ENCODE results near the gene OTULIN. TPM values are rescaled to one million over a fixed set of nuclear protein-coding genes. Genes with fewer than 3 reads are reported as not detected.

Gene OTULIN
- total and polyA plus RNA-seq, 2 of the 8 experiments (the other 6 are each of a cell fraction or from before 2014, with no cell fraction given), result 5.2 to 34.8 TPM

DNA sequence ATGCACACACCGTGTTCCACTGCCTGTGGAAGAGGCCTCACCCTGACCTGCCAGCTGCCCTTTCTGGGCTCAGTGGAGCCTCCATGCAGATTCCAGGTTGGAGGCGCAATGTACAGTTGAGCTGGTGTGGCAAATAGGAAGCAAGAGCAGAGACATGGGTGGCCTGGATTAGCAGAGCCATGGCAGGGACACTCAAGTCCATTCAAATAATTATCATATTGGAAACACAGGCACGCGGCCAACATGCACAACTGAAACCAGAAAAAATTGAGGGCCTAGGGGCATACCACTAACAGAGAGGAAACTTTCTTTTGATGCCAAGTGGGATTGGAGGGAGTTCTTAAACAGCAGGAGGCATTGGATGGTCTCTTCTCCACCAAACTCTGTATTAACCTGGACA, 47.1 kb upstream of the OTULIN start (continued):
- TF ChIP-seq RXRA (IDR thresholded peaks at IDR 0.05; ENCODE audit: insufficient read depth, low read depth, low read length) (no peak), CHD7 (IDR thresholded peaks at IDR 0.05; ENCODE audit: insufficient replicate concordance, low read length) (no peak), CBX5 (IDR thresholded peaks at IDR 0.05; ENCODE audit: low read depth, low read length) (no peak), CEBPB (IDR thresholded peaks at IDR 0.05; ENCODE audit: low read depth, low read length) (no peak), SIRT6 (IDR thresholded peaks at IDR 0.05; ENCODE audit: low read length) (no peak), TEAD4 (IDR thresholded peaks at IDR 0.05; ENCODE audit: low read depth, low read length) (no peak), TAF7 (optimal IDR thresholded peaks at IDR 0.05; ENCODE audit: borderline replicate concordance, low read depth, low read length) (no peak)
